22Rv1 (cell line): ENCODE data around the gene KXD1.

Source experiments
- CTCF ChIP-seq: fragments of 450-650 bp; IDR thresholded peaks from 2 replicates; pipeline ENCODE4 v1.5.1; 2017; ENCODE audit warnings: mild to moderate bottlenecking
- ZFX ChIP-seq: fragments of 450-650 bp; IDR thresholded peaks from 2 replicates; pipeline ENCODE4 v1.6.1; 2017; ENCODE audit warnings: antibody characterized with exemption, borderline replicate concordance

DNA sequence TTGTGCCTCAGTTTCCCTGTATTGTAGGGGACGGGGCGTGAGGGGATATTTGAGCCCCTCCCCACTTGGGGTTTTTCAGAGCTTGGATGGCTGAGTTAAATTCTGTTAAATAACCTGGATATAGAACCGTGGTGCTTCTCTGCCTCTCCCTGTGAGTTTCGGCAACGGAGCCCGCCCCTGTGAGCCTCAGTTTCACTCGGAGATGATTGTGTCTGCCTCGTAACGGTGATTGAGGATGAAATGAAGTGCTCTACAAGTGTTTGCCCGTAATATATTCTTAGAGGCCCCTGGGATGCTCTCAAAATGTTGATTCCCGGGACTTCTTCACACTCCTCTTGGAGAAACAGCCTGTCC, 509 bp downstream of the KXD1 start:
- TF ChIP-seq CTCF (no peak), ZFX (no peak)
